Skeletal muscle tissue (tissue), 4 donors: ENCODE results near the gene SLC5A7. TPM values are rescaled to one million over a fixed set of nuclear protein-coding genes. Genes with fewer than 3 reads are reported as not detected.

Source experiments
- H3K27ac ChIP-seq: one replicate; pipeline ENCODE4 v1.7.0; 2013; ENCODE audit warnings: mild to moderate bottlenecking, low read depth, low read length, inconsistent platforms
- H3K27me3 ChIP-seq, 3 donors: one replicate each; pipeline ENCODE4 v1.7.0; 2013; ENCODE audit warnings: low read length in 3 of 3; ENCODE audit not compliant: control insufficient read depth in 3 of 3, insufficient read depth in 3 of 3
- H3K36me3 ChIP-seq, 3 donors: one replicate each; pipeline ENCODE4 v1.7.0; 2013; ENCODE audit warnings: low read length in 3 of 3; ENCODE audit not compliant: control insufficient read depth in 3 of 3, insufficient read depth in 3 of 3
- H3K4me1 ChIP-seq, 3 donors: one replicate each; pipeline ENCODE4 v1.7.0; 2013; ENCODE audit warnings: low read length in 3 of 3, mild to moderate bottlenecking in 3 of 3; ENCODE audit not compliant: control insufficient read depth in 3 of 3, insufficient read depth in 3 of 3
- H3K4me3 ChIP-seq, 3 donors: one replicate each; pipeline ENCODE4 v1.7.0; 2013; ENCODE audit warnings: low read length in 3 of 3
- H3K9ac ChIP-seq, 3 donors: one replicate each; pipeline ENCODE4 v1.7.0; 2013; ENCODE audit warnings: low read length in 3 of 3, mild to moderate bottlenecking in 3 of 3, moderate library complexity in 2 of 3, low read depth in 1 of 3
- H3K9me3 ChIP-seq, 3 donors: one replicate each; pipeline ENCODE4 v1.7.0; 2013; ENCODE audit warnings: low read length in 3 of 3; ENCODE audit not compliant: control insufficient read depth in 3 of 3
- total RNA-seq: library from RNA; depleted of rRNA; stranded (reverse); fragments of >200 nt; gene quantifications from one replicate; pipeline ENCODE4 v1.2.3, GENCODE V29; 2014
- donor health status: Osteomylitis.

Gene SLC5A7
- total RNA-seq, 1 donor from 2014 or later = under 0.01 TPM

DNA sequence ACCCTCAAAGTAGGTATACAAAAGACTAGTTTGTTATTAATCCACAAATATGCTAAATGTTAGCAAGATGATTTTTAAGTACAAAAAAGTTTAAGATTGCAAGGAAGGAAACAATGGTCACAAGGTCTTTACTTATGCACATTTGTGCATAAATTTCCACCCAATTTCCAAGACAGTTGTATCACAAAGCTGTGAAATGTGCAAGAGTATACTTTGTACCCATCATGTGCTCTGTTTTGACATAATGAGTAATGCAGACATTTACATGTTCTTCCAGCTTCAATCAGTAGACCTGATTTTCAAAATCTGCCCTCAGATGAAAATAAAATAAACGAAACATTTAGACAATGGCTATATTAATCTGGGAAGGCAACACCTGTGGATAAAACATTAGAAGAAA is 27.0 kb downstream of the SLC5A7 start:
- Histone ChIP-seq H3K9me3 (peaks cover 0 to 10% (median 5%) of the 10 kb centered on the region in 3 donors), H3K27ac (no peak overlapping the region), H3K4me3 (no peak overlapping the region), H3K4me1 (no peaks in the 10 kb centered on the region), H3K27me3 (no peaks in the 10 kb centered on the region), H3K9ac (no peak overlapping the region), H3K36me3 (no peaks in the 10 kb centered on the region)

DNA sequence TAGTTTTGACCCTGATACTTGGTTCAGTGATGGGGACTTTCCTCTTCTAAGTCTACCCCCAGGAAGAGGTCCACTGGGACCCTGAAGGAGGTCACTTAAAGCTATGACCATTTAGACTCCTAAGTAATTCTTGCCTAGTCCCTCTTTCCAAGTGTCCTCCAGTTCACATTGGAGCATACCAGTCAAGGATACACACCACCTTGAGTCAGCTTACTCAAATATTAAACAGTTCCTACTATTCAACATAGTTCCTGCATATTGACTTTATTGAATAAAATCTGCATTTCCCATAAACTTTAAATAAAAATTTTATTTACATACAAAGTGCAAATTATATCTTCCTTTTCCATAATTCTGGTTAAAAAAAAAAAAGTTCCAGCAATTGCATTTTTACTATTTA is 36.3 kb downstream of the SLC5A7 start:
- no peaks in the 10 kb centered on the region for H3K9me3 ChIP-seq
- H3K4me3 ChIP-seq = no peak overlapping the region
- no peak overlapping the region for H3K9ac ChIP-seq
- no peaks in the 10 kb centered on the region for H3K36me3 ChIP-seq
- no peak overlapping the region for H3K27ac ChIP-seq
- H3K27me3 ChIP-seq = no peaks in the 10 kb centered on the region
- H3K4me1 ChIP-seq = no peaks in the 10 kb centered on the region

- H3K9me3 ChIP-seq = no peaks in the 10 kb centered on the region
- H3K4me3 ChIP-seq = no peak overlapping the region
- H3K27ac ChIP-seq = no peak overlapping the region
- H3K36me3 ChIP-seq = no peaks in the 10 kb centered on the region
- no peaks in the 10 kb centered on the region for H3K27me3 ChIP-seq
- H3K9ac ChIP-seq = no peak overlapping the region
- H3K4me1 ChIP-seq = no peaks in the 10 kb centered on the region
These were observed 37.5 kb downstream of the SLC5A7 start for GRCh38 chr2:108023776-108024175.

DNA sequence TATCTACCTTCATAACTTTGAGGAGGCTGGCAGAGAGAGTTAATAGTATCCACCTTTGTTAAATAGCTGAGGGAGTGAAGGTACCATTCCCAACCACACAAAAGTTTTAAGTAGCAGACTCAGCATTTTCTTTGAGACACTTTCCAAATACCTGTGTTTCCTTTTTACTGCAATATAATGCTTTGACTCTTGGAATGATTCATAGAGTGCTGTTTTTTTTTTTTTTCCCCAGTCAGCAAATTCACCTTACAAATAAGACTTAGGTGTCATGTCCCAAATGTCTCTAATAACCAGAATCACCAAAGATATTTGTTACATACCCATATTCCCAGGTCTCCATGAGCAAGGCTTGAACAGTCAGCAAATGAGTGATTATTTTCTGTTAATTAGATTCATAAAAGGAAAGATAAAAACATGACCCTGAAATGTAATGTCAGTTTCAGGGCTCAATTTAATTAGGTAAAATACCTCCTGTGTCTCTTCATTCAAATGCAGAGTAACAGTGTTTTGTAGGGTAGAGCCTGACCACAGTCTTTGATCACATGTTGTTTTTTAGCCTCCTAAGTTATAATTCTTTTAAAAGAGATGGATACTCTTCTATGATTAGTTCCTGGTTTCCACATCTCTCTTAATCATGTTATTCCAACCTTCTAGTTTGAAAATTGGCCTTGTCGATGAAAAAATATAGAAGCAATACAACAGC is 39.9 kb downstream of the SLC5A7 start:
- no peaks in the 10 kb centered on the region for H3K4me1 ChIP-seq
- H3K4me3 ChIP-seq = no peak overlapping the region
- no peaks in the 10 kb centered on the region for H3K9me3 ChIP-seq
- H3K27ac ChIP-seq = no peak overlapping the region
- no peaks in the 10 kb centered on the region for H3K36me3 ChIP-seq
- no peaks in the 10 kb centered on the region for H3K27me3 ChIP-seq
- H3K9ac ChIP-seq = no peak overlapping the region

DNA sequence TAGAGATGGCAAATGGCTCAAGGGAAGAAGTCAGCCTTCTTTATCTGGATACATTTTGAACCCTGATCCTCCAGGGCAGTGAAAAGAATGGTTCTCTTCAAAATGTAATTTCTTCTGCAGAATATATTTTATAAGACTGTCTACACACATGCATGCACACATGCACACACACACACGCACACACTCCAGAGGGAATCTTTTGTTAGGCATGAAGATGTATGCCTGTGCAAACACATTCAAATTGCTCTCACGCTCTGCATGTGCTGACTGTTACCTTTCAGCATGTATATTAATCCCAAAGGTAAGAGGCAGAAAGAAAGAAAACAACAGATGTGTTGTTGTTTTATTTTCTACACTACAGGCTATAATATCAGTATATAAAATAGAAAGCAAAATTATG is 43.2 kb downstream of the SLC5A7 start:
- Histone ChIP-seq H3K36me3 (no peaks in the 10 kb centered on the region), H3K4me3 (no peak overlapping the region)

GRCh38 chr2:108029912-108030311 is 43.6 kb downstream of the SLC5A7 start:
- Histone ChIP-seq H3K9me3 (no peaks in the 10 kb centered on the region), H3K4me1 (no peaks in the 10 kb centered on the region), H3K4me3 (no peak overlapping the region), H3K27me3 (no peaks in the 10 kb centered on the region), H3K36me3 (no peaks in the 10 kb centered on the region), H3K9ac (no peak overlapping the region), H3K27ac (no peak overlapping the region)

More for the DNA sequence above, 43.2 kb downstream of the SLC5A7 start:
- Histone ChIP-seq H3K4me1 (no peaks in the 10 kb centered on the region), H3K9ac (no peak overlapping the region), H3K9me3 (no peaks in the 10 kb centered on the region), H3K27ac (no peak overlapping the region), H3K27me3 (no peaks in the 10 kb centered on the region)

DNA sequence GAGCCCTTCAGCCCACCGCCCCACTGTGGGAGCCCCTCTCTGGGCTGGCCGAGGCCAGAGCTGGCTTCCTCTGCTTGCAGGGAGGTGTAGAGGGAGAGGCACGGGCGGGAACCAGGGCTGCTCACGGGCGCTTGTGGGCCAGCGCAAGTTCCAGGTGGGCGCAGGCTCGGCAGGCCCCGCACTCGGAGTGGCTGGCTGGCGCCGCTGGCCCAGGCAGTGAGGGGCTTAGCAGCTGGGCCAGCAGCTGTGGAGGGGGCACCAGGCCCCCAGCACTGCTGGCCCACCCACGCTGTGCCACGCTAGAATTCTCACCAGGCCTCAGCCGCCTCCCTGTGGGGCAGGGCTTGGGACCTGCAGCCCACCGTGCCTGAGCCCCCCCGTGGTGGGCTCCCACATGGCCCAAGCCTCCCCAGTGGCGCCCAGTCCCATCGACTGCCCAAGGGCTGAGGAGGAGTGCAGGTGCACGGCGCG is 45.2 kb downstream of the SLC5A7 start:
- Histone ChIP-seq H3K4me1 (no peaks in the 10 kb centered on the region), H3K36me3 (no peaks in the 10 kb centered on the region), H3K4me3 (no peak overlapping the region), H3K9me3 (no peaks in the 10 kb centered on the region), H3K9ac (no peak overlapping the region), H3K27ac (no peak overlapping the region), H3K27me3 (no peaks in the 10 kb centered on the region)

DNA sequence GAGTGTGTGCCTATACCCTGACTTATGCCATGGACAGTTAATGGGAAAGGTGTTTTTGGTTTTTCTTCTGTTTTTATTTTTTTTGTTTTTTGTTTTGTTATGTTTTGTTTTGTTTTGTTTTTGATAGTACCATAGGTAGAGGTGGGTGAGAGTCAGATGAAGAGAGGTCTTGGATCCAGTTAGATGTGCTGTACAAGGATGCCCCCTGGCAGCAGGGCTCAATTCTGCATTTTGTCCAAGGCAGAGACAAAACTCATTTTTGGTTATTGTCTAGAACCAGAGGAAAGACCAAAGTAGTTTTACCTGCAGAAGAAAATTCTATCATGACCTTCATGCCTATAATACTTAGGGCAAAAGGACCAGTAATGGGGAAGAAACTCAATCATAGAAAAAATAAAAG is 48.5 kb downstream of the SLC5A7 start:
- Histone ChIP-seq H3K27me3 (no peaks in the 10 kb centered on the region), H3K27ac (no peak overlapping the region), H3K4me1 (no peaks in the 10 kb centered on the region), H3K9ac (no peak overlapping the region), H3K9me3 (no peaks in the 10 kb centered on the region), H3K36me3 (no peaks in the 10 kb centered on the region), H3K4me3 (no peak overlapping the region)

DNA sequence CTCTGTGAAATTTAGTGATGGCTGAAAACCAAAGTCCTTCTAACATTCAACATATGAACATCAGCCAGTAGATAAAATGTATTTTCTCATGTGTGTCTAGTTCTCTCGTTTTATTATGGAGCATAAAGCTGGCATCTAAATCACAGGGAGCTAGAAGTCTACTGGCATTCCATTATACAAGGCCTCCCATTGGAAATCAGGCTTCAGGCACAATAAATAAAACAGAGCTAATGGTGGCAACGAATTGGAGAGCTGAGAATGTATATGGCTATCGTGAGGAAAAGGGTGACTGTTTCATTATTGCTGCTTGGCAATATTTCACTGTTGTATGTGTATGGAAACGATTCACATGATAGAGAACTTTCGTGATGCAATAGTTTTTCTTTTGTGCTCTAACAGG is 62.4 kb downstream of the SLC5A7 start:
- Histone ChIP-seq H3K9ac (no peak overlapping the region), H3K4me3 (no peak overlapping the region), H3K27ac (no peak overlapping the region), H3K9me3 (peaks cover 0 to 2% (median 0%) of the 10 kb centered on the region in 3 donors), H3K27me3 (no peaks in the 10 kb centered on the region), H3K4me1 (no peaks in the 10 kb centered on the region), H3K36me3 (no peaks in the 10 kb centered on the region)

- H3K27ac ChIP-seq = no peak overlapping the region
- no peaks in the 10 kb centered on the region for H3K9me3 ChIP-seq
- H3K9ac ChIP-seq = no peak overlapping the region
- no peak overlapping the region for H3K4me3 ChIP-seq
- H3K36me3 ChIP-seq = no peaks in the 10 kb centered on the region
- no peaks in the 10 kb centered on the region for H3K27me3 ChIP-seq
- no peaks in the 10 kb centered on the region for H3K4me1 ChIP-seq
These were observed 72.3 kb downstream of the SLC5A7 start for GRCh38 chr2:108058576-108059137.
